Activated naive CD8-positive, alpha-beta T cell (primary cell): ENCODE results near the gene SNRNP70.
"Not testable (repeated sequence)": the region's sequence is repeated elsewhere in the genome, so short reads cannot be mapped to it uniquely, and the experiment has no call there.

Experiments
- H3K27ac Mint-ChIP-seq: one replicate; pipeline ENCODE4 v1.8.0; 2021; ENCODE audit warnings: mixed read lengths
- H3K27me3 Mint-ChIP-seq: one replicate; pipeline ENCODE4 v1.8.0; 2021; ENCODE audit warnings: mixed read lengths
- H3K36me3 Mint-ChIP-seq: one replicate; pipeline ENCODE4 v1.8.0; 2021; ENCODE audit warnings: mixed read lengths
- H3K4me1 Mint-ChIP-seq: one replicate; pipeline ENCODE4 v1.8.0; 2021; ENCODE audit warnings: low read depth, mixed read lengths
- H3K4me3 Mint-ChIP-seq: one replicate; pipeline ENCODE4 v1.8.0; 2021; ENCODE audit warnings: mild to moderate bottlenecking, mixed read lengths
- H3K9me3 Mint-ChIP-seq: one replicate; pipeline ENCODE4 v1.8.0; 2021; ENCODE audit warnings: low read depth, mixed read lengths

Gene SNRNP70

DNA sequence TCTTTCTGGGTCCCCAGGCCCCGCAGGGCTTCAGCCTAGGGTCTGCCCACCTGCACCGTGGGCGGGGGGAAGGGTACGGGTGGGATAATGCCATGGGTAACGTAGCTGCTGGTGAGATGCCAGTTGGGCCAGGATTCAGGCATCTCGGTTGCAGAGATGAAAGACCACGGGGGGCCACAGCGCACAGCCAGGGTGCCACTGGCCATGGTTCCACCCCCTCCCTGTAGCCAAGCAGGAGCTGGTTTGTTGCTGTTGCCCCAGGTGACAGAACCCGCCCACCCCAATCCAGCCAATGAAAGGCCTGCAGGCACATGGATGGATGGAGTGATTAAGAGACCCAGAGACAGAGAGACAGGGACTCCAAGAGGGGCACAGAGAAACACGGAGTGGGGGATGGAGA is 26.7 kb upstream of the SNRNP70 start:
- Mint-ChIP-seq H3K9me3 (no peaks in the 10 kb centered on the region), H3K27ac (no peak overlapping the region), H3K36me3 (no peaks in the 10 kb centered on the region), H3K4me3 (no peak overlapping the region), H3K4me1 (peaks cover 15% of the 10 kb centered on the region), H3K27me3 (peaks cover 12% of the 10 kb centered on the region)

GRCh38 chr19:49059053-49059452 is 26.2 kb upstream of the SNRNP70 start:
- Mint-ChIP-seq H3K27ac (no peak overlapping the region), H3K27me3 (peaks cover 12% of the 10 kb centered on the region), H3K9me3 (no peaks in the 10 kb centered on the region), H3K36me3 (no peaks in the 10 kb centered on the region), H3K4me1 (peaks cover 15% of the 10 kb centered on the region), H3K4me3 (no peak overlapping the region)

- H3K27ac Mint-ChIP-seq = no peak overlapping the region
- peaks cover 16% of the 10 kb centered on the region for H3K27me3 Mint-ChIP-seq
- H3K4me3 Mint-ChIP-seq = no peak overlapping the region
- H3K9me3 Mint-ChIP-seq = no peaks in the 10 kb centered on the region
- peaks cover 15% of the 10 kb centered on the region for H3K4me1 Mint-ChIP-seq
- H3K36me3 Mint-ChIP-seq = no peaks in the 10 kb centered on the region
Observed at GRCh38 chr19:49061000-49061399, 24.3 kb upstream of the SNRNP70 start.

DNA sequence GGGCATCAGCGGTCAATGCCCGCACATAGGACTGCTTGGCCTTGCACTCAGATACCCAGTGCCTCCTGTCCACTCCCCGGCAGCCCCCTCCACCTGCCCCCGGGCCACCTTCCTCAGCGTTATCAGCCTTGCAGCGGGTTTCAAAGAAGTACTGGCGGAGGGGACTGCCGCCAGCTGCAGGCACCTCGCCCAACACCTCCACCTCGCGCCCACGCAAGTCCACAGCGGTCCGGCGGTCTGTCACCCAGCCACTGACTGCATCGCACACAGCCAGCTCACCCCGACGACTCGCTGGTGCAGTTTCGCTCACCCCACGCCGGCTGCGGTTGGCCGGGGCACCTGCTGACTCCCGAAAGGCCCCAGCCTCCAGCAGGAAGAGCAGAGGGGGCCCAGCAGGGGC is 23.8 kb upstream of the SNRNP70 start:
- Mint-ChIP-seq H3K4me1 (peaks cover 13% of the 10 kb centered on the region), H3K9me3 (no peaks in the 10 kb centered on the region), H3K36me3 (no peaks in the 10 kb centered on the region), H3K4me3 (no peak overlapping the region), H3K27ac (no peak overlapping the region), H3K27me3 (peaks cover 20% of the 10 kb centered on the region)

DNA sequence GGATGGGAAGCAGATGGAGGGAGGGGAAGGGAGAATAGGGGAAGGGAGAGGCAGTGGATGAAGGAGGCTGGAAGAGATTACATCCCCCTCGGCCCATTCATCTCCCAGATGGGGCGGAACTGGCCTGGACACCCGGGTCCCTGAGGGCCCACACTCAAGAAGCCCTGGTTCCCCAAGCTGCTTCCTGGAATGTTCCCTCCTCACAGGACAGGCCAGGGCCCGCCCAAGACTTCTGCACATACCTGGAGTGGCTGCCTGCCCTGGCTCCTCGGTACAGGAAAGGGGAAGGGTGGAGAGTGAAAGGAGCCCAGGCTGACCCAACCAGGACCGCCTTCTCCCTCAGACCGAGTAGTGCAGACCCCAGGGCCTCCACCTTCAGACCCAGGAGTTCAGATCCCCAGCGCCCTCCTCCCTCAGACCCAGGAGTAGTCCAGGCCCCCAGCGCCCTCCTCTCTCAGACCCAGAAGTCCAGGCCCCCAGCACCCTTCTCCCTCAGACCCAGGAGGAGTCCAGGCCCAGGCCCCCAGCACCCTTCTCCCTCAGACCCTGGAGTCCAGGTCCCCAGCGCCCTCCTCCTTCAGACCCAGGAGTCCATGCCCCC is 21.1 kb upstream of the SNRNP70 start:
- Mint-ChIP-seq H3K27ac (no peak overlapping the region), H3K4me3 (no peak overlapping the region), H3K27me3 (peaks cover 29% of the 10 kb centered on the region), H3K9me3 (no peaks in the 10 kb centered on the region), H3K4me1 (no peaks in the 10 kb centered on the region), H3K36me3 (no peaks in the 10 kb centered on the region)

DNA sequence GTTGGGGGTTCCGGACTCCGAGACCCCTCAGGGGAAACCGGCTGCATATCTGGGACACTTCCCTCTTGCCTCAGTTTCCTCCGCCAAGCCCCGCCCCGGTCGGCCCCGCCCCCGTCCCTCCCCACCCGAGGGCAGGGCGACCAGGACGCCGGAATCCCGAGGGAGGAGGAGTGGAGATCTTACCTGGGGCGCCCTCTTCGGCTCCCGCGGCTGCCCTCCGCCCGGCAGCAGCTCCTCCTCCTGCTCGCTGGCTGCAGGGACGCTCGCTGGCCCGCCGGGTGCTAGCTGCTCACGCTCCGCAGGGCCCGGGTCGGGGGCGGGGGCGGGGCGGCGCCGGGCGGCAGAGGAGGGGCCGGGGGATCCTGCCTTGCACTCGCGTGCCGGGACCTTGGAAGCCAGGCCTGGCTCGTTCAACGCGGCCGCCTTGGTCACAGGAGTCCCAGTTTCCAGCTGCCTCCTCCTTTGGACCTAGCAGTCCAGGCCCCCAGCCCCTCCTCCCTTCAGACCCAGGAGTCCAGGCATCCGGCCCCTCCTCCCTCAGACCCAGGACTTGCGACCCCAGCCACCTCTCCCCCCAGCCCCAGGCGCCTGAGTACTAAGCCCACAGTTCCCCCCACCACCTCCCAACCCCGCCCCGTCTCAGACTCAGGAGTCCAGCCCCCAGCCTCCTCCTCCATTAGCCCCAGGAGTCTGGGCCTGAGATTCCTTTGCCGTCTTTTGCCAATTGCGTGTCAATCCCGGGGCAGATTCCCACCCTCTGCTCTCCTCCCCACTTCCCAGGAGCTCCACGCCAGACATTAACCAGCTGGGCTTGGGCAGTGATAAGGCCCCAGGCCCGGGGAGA is 20.3 kb upstream of the SNRNP70 start, which contains the start of gene NTF4:
Gene NTF4, minus strand, starts transcription at position 51 of the 844 bp plus-strand sequence. CDS start 2,821 bp downstream, outside the sequence.
- Mint-ChIP-seq H3K4me1 (no peaks in the 10 kb centered on the region), H3K4me3 (no peak within 1 kb of the TSS), H3K9me3 (no peaks in the 10 kb centered on the region), H3K27ac (no peak within 1 kb of the TSS), H3K27me3 (peaks cover 31% of the 10 kb centered on the region), H3K36me3 (no peaks in the 10 kb centered on the region)

GRCh38 chr19:49065905-49066512 is 19.2 kb upstream of the SNRNP70 start:
- Mint-ChIP-seq H3K36me3 (peaks cover 3% of the 10 kb centered on the region), H3K27ac (no peak overlapping the region), H3K9me3 (no peaks in the 10 kb centered on the region), H3K27me3 (peaks cover 34% of the 10 kb centered on the region), H3K4me3 (no peak overlapping the region), H3K4me1 (no peaks in the 10 kb centered on the region)

- Mint-ChIP-seq H3K27me3 (peaks cover 35% of the 10 kb centered on the region), H3K27ac (no peak overlapping the region)
Observed at GRCh38 chr19:49067554-49067953, 17.7 kb upstream of the SNRNP70 start.

DNA sequence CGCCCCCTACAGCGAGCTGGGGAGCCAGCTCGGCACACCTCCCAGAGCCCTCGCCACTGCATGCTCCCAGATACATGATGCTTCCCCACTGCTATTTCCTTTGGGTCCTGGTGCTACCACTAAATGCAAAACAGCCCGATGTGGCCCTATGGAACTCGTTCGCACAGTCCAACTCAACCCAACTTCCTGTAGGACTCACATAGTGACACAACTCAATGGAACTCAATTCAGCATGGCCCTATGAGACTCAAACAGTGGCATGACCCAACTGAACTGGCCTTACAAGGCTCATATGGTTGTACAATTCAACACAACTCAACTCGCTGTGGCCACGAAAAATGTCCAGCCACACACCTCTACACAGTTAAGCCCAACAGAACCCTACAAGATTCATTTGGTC is 16.2 kb upstream of the SNRNP70 start:
- H3K36me3 Mint-ChIP-seq = peaks cover 3% of the 10 kb centered on the region
- no peak overlapping the region for H3K4me3 Mint-ChIP-seq
- H3K4me1 Mint-ChIP-seq = peaks cover 8% of the 10 kb centered on the region
- no peak overlapping the region for H3K27ac Mint-ChIP-seq
- no peaks in the 10 kb centered on the region for H3K9me3 Mint-ChIP-seq
- peaks cover 45% of the 10 kb centered on the region for H3K27me3 Mint-ChIP-seq

More at GRCh38 chr19:49067554-49067953, 17.7 kb upstream of the SNRNP70 start:
- Mint-ChIP-seq H3K4me3 (no peak overlapping the region), H3K4me1 (no peaks in the 10 kb centered on the region), H3K9me3 (no peaks in the 10 kb centered on the region), H3K36me3 (peaks cover 3% of the 10 kb centered on the region)

DNA sequence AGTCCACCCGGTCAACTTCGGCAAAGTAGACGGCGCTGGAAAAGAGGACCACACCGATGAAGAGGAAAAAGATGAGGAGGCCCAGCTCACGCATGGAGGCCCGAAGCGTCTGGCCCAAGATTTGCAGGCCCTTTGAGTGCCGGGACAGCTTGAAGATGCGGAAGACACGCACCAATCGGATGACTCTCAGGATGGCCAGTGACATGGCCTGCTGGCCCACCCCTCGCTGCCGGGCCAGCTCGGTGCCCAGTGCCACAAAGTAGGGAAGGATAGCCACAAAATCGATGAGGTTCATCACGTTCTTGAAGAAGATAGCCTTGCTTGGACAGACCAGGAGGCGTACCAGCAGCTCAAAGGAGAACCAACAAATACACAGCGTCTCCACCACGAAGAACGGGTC is 14.8 kb upstream of the SNRNP70 start:
- Mint-ChIP-seq H3K27me3 (peaks cover 50% of the 10 kb centered on the region), H3K27ac (no peak overlapping the region), H3K36me3 (peaks cover 3% of the 10 kb centered on the region), H3K4me3 (no peak overlapping the region), H3K4me1 (peaks cover 8% of the 10 kb centered on the region), H3K9me3 (no peaks in the 10 kb centered on the region)

DNA sequence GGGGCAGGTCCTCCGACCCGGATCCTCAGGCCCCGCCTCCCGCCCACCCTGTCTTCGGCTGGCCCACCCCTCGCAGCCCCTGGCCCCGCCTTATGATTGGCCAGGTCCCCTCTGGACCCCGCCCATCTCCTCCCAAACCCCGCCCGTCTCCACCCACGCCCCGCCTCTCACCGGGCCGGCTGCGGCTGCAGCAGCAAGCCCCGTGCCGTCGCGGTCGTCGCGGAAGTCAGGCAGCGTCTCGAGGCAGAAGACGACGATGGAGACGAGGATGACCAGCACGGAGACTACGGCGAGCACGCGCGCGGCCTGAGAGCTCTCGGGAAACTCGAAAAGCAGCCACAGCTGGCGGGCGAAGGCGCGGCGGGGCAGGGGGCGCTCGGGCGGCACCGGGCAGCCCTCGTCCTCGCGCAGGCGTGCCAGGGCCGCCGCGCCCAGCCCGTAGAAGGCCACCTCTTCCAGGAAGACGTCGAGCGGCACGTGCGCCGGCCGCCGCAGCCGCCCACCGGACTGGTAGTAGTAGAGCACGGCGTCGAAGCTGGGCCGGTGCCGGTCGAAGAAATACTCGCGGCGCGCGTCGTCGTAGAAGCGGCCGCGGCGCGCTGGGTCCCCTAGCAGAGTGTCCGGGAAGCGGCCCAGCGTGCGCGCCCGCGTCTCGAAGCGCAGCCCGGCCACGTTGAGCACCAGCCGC is 13.2 kb upstream of the SNRNP70 start:
- peaks cover 8% of the 10 kb centered on the region for H3K4me1 Mint-ChIP-seq
- H3K9me3 Mint-ChIP-seq = no peaks in the 10 kb centered on the region
- H3K27ac Mint-ChIP-seq = no peak overlapping the region
- peaks cover 3% of the 10 kb centered on the region for H3K36me3 Mint-ChIP-seq
- H3K4me3 Mint-ChIP-seq = no peak overlapping the region
- H3K27me3 Mint-ChIP-seq = peaks cover 38% of the 10 kb centered on the region

- Mint-ChIP-seq H3K9me3 (no peaks in the 10 kb centered on the region), H3K27ac (no peak overlapping the region), H3K27me3 (peaks cover 32% of the 10 kb centered on the region), H3K4me1 (peaks cover 8% of the 10 kb centered on the region), H3K36me3 (peaks cover 3% of the 10 kb centered on the region), H3K4me3 (peak overlapping the region; percentile 67)
Observed at GRCh38 chr19:49073514-49074378, 11.5 kb upstream of the SNRNP70 start.

GRCh38 chr19:49074869-49075268 is 10.4 kb upstream of the SNRNP70 start:
- H3K4me1 Mint-ChIP-seq, H3K27ac Mint-ChIP-seq, H3K4me3 Mint-ChIP-seq, H3K36me3 Mint-ChIP-seq, H3K9me3 Mint-ChIP-seq: not testable (repeated sequence)
- H3K27me3 Mint-ChIP-seq = peaks cover 24% of the 10 kb centered on the region

- Mint-ChIP-seq H3K36me3 (no peaks in the 10 kb centered on the region), H3K9me3 (no peaks in the 10 kb centered on the region), H3K27ac (no peak overlapping the region), H3K27me3 (peaks cover 3% of the 10 kb centered on the region), H3K4me1 (peaks cover 7% of the 10 kb centered on the region), H3K4me3 (no peak overlapping the region)
Observed at GRCh38 chr19:49080392-49080791, 4.9 kb upstream of the SNRNP70 start.
